CD4-positive, alpha-beta T cell treated with Interleukin-6 at 100 ng/mL for 8 hours (primary cell): ENCODE results near the gene RAX2.
"Not testable (repeated sequence)": the region's sequence is repeated elsewhere in the genome, so short reads cannot be mapped to it uniquely, and the experiment has no call there.

Experiments used
- DNase-seq: peaks from one replicate; pipeline ENCODE4 v3.0.0-alpha.2; 2020; ENCODE audit warnings: mixed read lengths, low spot score

The RAX2 gene

GRCh38 chr19:3778104-3778867, 6.3 kb upstream of the RAX2 start:
- DNase-seq: no peak

GRCh38 chr19:3776479-3777040, 4.5 kb upstream of the RAX2 start:
- DNase-seq: no peak

- no peak for DNase-seq
These were observed 3.8 kb upstream of the RAX2 start for GRCh38 chr19:3775831-3776230.

- DNase-seq: no peak
These were observed 3.3 kb upstream of the RAX2 start for GRCh38 chr19:3775374-3775711.

GRCh38 chr19:3774621-3775373, 2.8 kb upstream of the RAX2 start:
- DNase-seq: no peak

- no peak for DNase-seq
These were observed 1.9 kb upstream of the RAX2 start for GRCh38 chr19:3773814-3774515.

- no peak for DNase-seq
These were observed 775 bp downstream of the RAX2 start for GRCh38 chr19:3771000-3771905.

- no peak for DNase-seq
These were observed 1.7 kb downstream of the RAX2 start for GRCh38 chr19:3770136-3770999.

GRCh38 chr19:3769494-3769893, 2.5 kb downstream of the RAX2 start:
- DNase-seq: no peak

GRCh38 chr19:3768748-3769099, 3.3 kb downstream of the RAX2 start:
- no peak for DNase-seq

- no peak for DNase-seq
These were observed 3.8 kb downstream of the RAX2 start for GRCh38 chr19:3768015-3768747.

- no peak for DNase-seq
These were observed 5.0 kb downstream of the RAX2 start for GRCh38 chr19:3767050-3767449.

GRCh38 chr19:3766520-3766919, 5.5 kb downstream of the RAX2 start:
- DNase-seq: no peak

GRCh38 chr19:3765757-3766156, 6.3 kb downstream of the RAX2 start:
- DNase-seq: not testable (repeated sequence)

GRCh38 chr19:3765121-3765520, 6.9 kb downstream of the RAX2 start:
- no peak for DNase-seq

GRCh38 chr19:3762501-3763459, 9.2 kb downstream of the RAX2 start, which contains the start of gene MRPL54:
Gene MRPL54, plus strand, starts transcription at chr19:3762682. Its CDS starts 19 bp downstream, at chr19:3762701.
- peak; percentile 100 for DNase-seq

- DNase-seq: no peak
These were observed 9.9 kb downstream of the RAX2 start for GRCh38 chr19:3762130-3762473.

- peak; percentile 94 for DNase-seq
These were observed 10.5 kb downstream of the RAX2 start, which contains the start of gene APBA3 for GRCh38 chr19:3761382-3762129. Gene APBA3, minus strand, starts transcription at chr19:3761692. Its CDS starts 1,428 bp downstream, at chr19:3760264.
